Right atrium auricular region (tissue), 2 donors: ENCODE data around the gene SRSF3. TPM values are rescaled to one million over a fixed set of nuclear protein-coding genes. Genes with fewer than 3 reads are reported as not detected.
A peak's percentile ranks its signal among the peaks of the same experiment; 100 is the strongest.

Experiments
- DNase-seq: peaks from one replicate; pipeline ENCODE4 v3.0.0-alpha.2; 2019; ENCODE audit warnings: low spot score
- H3K27ac ChIP-seq, 2 donors: fragments of 200-600 bp; sonication (generic); 1 replicate in 1 of 2; 2 replicates in 1 of 2; pipeline ENCODE4 v1.5.1; 2016 to 2019
- H3K27me3 ChIP-seq, 2 donors: fragments of 200-600 bp; sonication (generic); one replicate each; pipeline versions ENCODE4 v1.5.1 to v1.6.0; 2017 to 2019
- H3K36me3 ChIP-seq: fragments of 200-600 bp; sonication (generic); one replicate; pipeline ENCODE4 v1.5.1; 2016
- H3K4me1 ChIP-seq, 2 donors: fragments of 200-600 bp; sonication (generic); one replicate each; pipeline versions ENCODE4 v1.5.1 to v1.6.0; 2017 to 2019
- H3K4me3 ChIP-seq, 2 donors: fragments of 200-600 bp; sonication (generic); 1 replicate in 1 of 2; 2 replicates in 1 of 2; pipeline ENCODE4 v1.5.1; 2017 to 2019; ENCODE audit warnings: mild to moderate bottlenecking in 1 of 2, moderate library complexity in 1 of 2
- H3K9me3 ChIP-seq, 2 donors: fragments of 200-600 bp; sonication (generic); one replicate each; pipeline ENCODE4 v1.5.1; 2019
- CTCF ChIP-seq, 2 donors: fragments of 200-600 bp; sonication (generic); IDR thresholded peaks; one replicate each; pipeline ENCODE4 v1.5.1; 2019; ENCODE audit warnings: antibody characterized with exemption in 2 of 2
- total RNA-seq, 2 donors: library from RNA; depleted of rRNA; stranded (reverse); fragments of >200 nt; gene quantifications; one replicate each; pipeline ENCODE4 v1.1.0, GENCODE V29; 2016

Gene SRSF3
- total RNA-seq, 2 donors from 2014 or later = 51.4 to 97.2 TPM

DNA sequence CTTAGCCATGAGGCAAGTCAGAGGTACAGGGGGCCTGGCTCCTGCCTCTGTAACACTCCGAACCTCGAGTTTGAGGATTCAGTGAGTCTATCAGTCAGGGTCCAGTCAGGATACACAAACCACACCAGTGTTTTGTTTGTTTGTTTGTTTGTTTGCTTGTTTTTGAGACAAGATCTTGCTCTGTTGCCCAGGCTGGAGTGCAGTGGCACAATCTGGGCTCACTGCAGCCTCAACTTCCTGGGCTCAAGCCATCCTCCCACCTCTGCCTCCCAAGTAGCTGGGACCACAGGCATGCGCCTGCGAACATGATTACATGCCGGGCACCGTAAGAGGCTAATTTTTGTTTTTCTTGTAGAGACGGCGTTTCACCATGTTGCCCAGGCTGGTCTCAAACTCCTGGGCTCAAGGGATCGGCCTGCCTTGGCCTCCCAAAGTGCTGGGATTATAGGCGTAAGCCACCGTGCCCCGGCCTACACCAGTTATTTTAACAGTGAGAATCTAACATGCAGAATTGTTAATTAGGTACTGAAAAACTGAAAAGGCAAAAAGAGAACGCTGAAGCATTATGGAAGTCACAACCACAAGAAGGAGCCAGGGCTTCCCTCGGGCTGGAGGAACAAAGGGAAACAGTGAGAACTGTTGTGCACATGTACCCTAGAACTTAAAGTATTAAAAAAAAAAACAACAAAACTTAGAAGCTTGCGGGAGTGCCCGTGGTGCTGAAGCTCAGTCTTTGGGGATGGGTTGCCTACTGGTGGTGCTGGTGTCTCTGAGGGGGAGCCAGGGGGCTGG is 40.4 kb downstream of the SRSF3 start:
- peak overlapping the region; percentile 53 to 54 for H3K27ac ChIP-seq
- DNase-seq = no peak
- H3K4me1 ChIP-seq = peaks cover 0 to 16% of the 10 kb centered on the region in 2 donors
- no peaks in the 10 kb centered on the region for H3K27me3 ChIP-seq
- no peak overlapping the region for H3K4me3 ChIP-seq
- no peak for TF ChIP-seq CTCF (IDR thresholded peaks at IDR 0.05)
- H3K9me3 ChIP-seq = no peaks in the 10 kb centered on the region
- no peaks in the 10 kb centered on the region for H3K36me3 ChIP-seq

DNA sequence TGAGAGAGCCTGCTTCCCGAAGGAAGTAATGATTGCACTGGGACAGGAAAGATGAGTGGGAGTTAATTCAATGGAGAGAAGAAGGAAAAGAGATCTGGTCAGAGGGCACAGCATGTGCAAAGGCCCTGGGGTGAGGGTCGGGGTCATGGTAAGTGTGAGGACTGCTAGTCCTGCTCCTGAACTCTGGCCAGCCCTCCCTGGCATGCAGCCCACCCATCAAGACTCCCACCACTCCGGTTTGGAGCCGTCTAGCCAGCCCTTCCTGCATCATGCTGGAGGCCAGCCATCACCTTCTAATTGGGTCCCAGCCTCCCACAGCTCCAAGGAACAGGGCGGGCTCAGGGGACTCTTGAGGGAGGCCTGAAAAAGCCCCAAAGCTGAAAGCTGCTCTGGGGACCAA is 42.1 kb downstream of the SRSF3 start:
- no peak overlapping the region for H3K27ac ChIP-seq
- H3K27me3 ChIP-seq = no peaks in the 10 kb centered on the region
- H3K36me3 ChIP-seq = no peaks in the 10 kb centered on the region
- no peak for TF ChIP-seq CTCF (IDR thresholded peaks at IDR 0.05)
- no peak for DNase-seq
- peaks cover 0 to 15% of the 10 kb centered on the region in 2 donors for H3K4me1 ChIP-seq
- no peaks in the 10 kb centered on the region for H3K9me3 ChIP-seq
- no peak overlapping the region for H3K4me3 ChIP-seq

DNA sequence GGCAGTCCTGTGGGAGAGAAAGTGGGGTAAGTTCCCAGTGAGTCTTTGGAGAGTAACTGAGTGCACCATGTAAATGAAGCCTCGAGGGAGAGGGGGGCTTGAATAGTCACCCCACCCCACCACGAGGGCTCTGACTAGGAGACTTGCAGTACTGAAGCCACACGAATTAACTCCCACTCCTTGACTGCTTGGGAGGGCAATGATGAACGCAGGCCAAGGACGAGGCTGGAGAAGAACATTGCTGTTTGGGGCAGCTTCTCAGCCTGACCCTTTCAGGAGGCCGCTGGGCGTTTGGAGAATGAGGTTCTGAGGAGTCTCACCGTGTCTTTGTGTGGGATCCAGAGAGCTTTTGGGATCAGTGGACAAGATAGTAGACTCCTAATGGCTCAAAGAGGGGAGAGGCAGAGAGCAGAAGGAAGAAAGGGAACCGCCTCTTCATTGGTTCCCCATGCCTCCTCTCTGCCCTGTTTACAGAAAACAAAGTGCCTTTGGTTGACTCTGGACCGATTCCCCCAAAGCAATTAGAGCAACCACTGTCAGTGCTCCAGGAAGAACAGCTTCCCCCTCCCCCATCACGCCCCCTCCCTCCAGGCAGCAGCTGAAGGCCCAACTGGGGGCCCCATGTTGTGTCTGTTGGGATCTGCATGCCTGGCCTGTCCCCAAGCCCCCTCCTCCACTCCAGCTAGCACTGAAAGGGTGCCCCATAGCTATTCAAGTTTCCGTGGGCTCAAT is 42.7 kb downstream of the SRSF3 start:
- Histone ChIP-seq H3K4me1 (peaks cover 0 to 15% of the 10 kb centered on the region in 2 donors), H3K4me3 (no peak overlapping the region), H3K27me3 (no peaks in the 10 kb centered on the region), H3K9me3 (no peaks in the 10 kb centered on the region), H3K27ac (no peak overlapping the region), H3K36me3 (no peaks in the 10 kb centered on the region)
- TF ChIP-seq CTCF (IDR thresholded peaks at IDR 0.05) = no peak
- no peak for DNase-seq

- Histone ChIP-seq H3K27ac (no peak overlapping the region), H3K4me1 (peaks cover 0 to 22% of the 10 kb centered on the region in 2 donors), H3K4me3 (no peak overlapping the region), H3K36me3 (no peaks in the 10 kb centered on the region), H3K9me3 (no peaks in the 10 kb centered on the region), H3K27me3 (no peaks in the 10 kb centered on the region)
- DNase-seq = no peak
- no peak for TF ChIP-seq CTCF (IDR thresholded peaks at IDR 0.05)
Observed at GRCh38 chr6:36638579-36638978, 44.4 kb downstream of the SRSF3 start.

- DNase-seq = no peak
- TF ChIP-seq CTCF (IDR thresholded peaks at IDR 0.05) = no peak
- no peak overlapping the region for H3K27ac ChIP-seq
- H3K27me3 ChIP-seq = no peaks in the 10 kb centered on the region
- H3K36me3 ChIP-seq = no peaks in the 10 kb centered on the region
- no peaks in the 10 kb centered on the region for H3K9me3 ChIP-seq
- no peak overlapping the region for H3K4me3 ChIP-seq
- peaks cover 0 to 16% of the 10 kb centered on the region in 2 donors for H3K4me1 ChIP-seq
Observed at GRCh38 chr6:36639171-36639808, 45.1 kb downstream of the SRSF3 start.
